IPS-18c (cell line): Measurements from ENCODE around the gene GRIK3.
"Not testable (repeated sequence)": the region's sequence is repeated elsewhere in the genome, so short reads cannot be mapped to it uniquely, and the experiment has no call there.

Source experiments
- H3K4me3 ChIP-seq: 2 replicates; pipeline ENCODE4 v1.7.0; 2013; ENCODE audit warnings: low read depth, mild to moderate bottlenecking, low read length, moderate library complexity; ENCODE audit not compliant: insufficient read depth
- H3K9me3 ChIP-seq: one replicate; pipeline ENCODE4 v1.6.1; 2013; ENCODE audit warnings: mild to moderate bottlenecking, low read length, moderate library complexity; ENCODE audit not compliant: control insufficient read depth, insufficient read depth

Gene GRIK3

GRCh38 chr1:36912365-36912865 lies 121.9 kb downstream of the GRIK3 start:
- H3K4me3 ChIP-seq = no peak overlapping the region
- H3K9me3 ChIP-seq = peaks cover 4% of the 10 kb centered on the region

- Histone ChIP-seq H3K4me3 (no peak overlapping the region), H3K9me3 (peaks cover 4% of the 10 kb centered on the region)
Measured at GRCh38 chr1:36911561-36912364, 122.6 kb downstream of the GRIK3 start.

- no peak overlapping the region for H3K4me3 ChIP-seq
- no peaks in the 10 kb centered on the region for H3K9me3 ChIP-seq
Measured at GRCh38 chr1:36910886-36911540, 123.3 kb downstream of the GRIK3 start.

GRCh38 chr1:36909946-36910725 lies 124.2 kb downstream of the GRIK3 start:
- Histone ChIP-seq H3K9me3 (no peaks in the 10 kb centered on the region), H3K4me3 (no peak overlapping the region)

GRCh38 chr1:36909359-36909758 lies 125.0 kb downstream of the GRIK3 start:
- not testable (repeated sequence) for H3K4me3 ChIP-seq, H3K9me3 ChIP-seq

GRCh38 chr1:36908096-36908495 lies 126.2 kb downstream of the GRIK3 start:
- no peak overlapping the region for H3K4me3 ChIP-seq
- H3K9me3 ChIP-seq = no peaks in the 10 kb centered on the region

- no peaks in the 10 kb centered on the region for H3K9me3 ChIP-seq
- H3K4me3 ChIP-seq = no peak overlapping the region
Measured at GRCh38 chr1:36906555-36906954, 127.8 kb downstream of the GRIK3 start.

- H3K4me3 ChIP-seq = no peak overlapping the region
- no peaks in the 10 kb centered on the region for H3K9me3 ChIP-seq
Measured at GRCh38 chr1:36905941-36906340, 128.4 kb downstream of the GRIK3 start.

- Histone ChIP-seq H3K4me3 (no peak overlapping the region), H3K9me3 (no peaks in the 10 kb centered on the region)
Measured at GRCh38 chr1:36900128-36900527, 134.2 kb downstream of the GRIK3 start.

- H3K4me3 ChIP-seq, H3K9me3 ChIP-seq: not testable (repeated sequence)
Measured at GRCh38 chr1:36897813-36898212, 136.5 kb downstream of the GRIK3 start.

- Histone ChIP-seq H3K9me3 (no peaks in the 10 kb centered on the region), H3K4me3 (no peak overlapping the region)
Measured at GRCh38 chr1:36894824-36895223, 139.5 kb downstream of the GRIK3 start.

GRCh38 chr1:36890776-36891175 lies 143.5 kb downstream of the GRIK3 start:
- H3K9me3 ChIP-seq = no peaks in the 10 kb centered on the region

GRCh38 chr1:36889478-36890226 lies 144.7 kb downstream of the GRIK3 start:
- H3K4me3 ChIP-seq = no peak overlapping the region
- no peaks in the 10 kb centered on the region for H3K9me3 ChIP-seq

More at GRCh38 chr1:36890776-36891175, 143.5 kb downstream of the GRIK3 start:
- H3K4me3 ChIP-seq = no peak overlapping the region

GRCh38 chr1:36888811-36889477 lies 145.4 kb downstream of the GRIK3 start:
- H3K4me3 ChIP-seq = no peak overlapping the region
- H3K9me3 ChIP-seq = no peaks in the 10 kb centered on the region

- H3K4me3 ChIP-seq = no peak overlapping the region
- no peaks in the 10 kb centered on the region for H3K9me3 ChIP-seq
Measured at GRCh38 chr1:36885540-36886357, 148.6 kb downstream of the GRIK3 start.

- H3K9me3 ChIP-seq = no peaks in the 10 kb centered on the region
- no peak overlapping the region for H3K4me3 ChIP-seq
Measured at GRCh38 chr1:36884801-36885200, 149.5 kb downstream of the GRIK3 start.
